Stimulated activated CD4-positive, alpha-beta T cell treated with anti-CD3 and anti-CD28 coated beads, Interleukin-2, amount 100 ng/mL, for 24 hours (primary cell): ENCODE results near the gene VARS2.
"Not testable (repeated sequence)": the region's sequence is repeated elsewhere in the genome, so short reads cannot be mapped to it uniquely, and the experiment has no call there.

ENCODE experiments used
- DNase-seq, 2 donors: peaks; one replicate each; pipeline ENCODE4 v3.0.0-alpha.2; 2020

Gene VARS2

DNA sequence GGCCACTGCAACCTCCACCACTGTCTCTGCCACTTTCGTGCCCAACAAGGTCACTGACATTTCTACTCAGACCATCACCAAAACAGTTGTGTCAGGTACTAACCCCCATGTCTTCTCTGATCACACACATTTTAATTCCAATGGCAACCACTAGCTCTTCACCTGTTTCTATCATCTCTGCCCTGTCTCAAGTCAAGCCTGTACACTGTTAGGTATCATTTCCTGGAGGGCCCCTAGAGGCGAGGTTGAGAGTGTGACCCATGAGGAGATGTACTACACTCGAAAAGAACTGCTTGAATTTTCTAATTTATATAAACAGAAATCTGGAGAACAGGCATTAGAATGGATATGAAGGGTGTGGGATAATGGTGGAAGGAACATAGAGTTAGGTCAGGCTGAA lies 52.1 kb downstream of the VARS2 start:
- DNase-seq: no peak

DNA sequence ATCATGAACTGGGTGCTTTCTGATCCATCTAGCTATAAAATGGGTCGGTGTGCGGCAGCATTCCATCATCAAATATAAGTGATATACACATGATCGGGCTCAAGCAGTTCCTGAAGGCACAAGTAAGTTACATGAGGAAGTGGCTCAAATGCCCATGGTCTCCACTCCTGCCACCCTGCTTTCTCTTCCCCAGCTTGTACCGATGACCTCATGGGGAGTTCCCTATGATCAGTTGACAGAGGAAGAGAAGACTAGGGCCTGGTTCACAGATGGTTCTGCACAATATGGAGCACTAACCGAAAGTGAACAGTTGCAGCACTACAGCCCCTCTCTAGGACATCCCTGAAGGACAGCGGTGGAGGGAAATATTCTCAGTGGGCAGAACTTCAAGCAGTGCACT lies 55.1 kb downstream of the VARS2 start:
- not testable (repeated sequence) for DNase-seq

DNA sequence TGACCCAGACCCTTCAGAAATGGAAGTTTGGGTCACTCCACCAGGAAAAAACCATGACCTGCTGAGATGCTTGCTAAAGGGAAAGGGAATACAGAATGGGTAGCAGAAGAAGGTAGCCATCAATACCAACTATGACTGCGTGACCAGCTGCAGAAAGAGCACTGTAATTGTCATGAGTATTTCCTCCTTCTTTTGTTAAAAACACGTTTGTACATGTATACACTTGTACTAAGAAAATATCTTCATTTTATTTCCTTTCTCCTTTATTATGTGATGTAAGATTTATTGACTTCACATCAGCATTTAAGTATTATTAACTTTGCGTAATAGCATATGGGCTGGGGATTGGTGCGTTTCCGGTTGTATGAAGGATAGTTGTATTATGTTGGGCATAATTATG lies 56.9 kb downstream of the VARS2 start:
- DNase-seq: no peak

DNA sequence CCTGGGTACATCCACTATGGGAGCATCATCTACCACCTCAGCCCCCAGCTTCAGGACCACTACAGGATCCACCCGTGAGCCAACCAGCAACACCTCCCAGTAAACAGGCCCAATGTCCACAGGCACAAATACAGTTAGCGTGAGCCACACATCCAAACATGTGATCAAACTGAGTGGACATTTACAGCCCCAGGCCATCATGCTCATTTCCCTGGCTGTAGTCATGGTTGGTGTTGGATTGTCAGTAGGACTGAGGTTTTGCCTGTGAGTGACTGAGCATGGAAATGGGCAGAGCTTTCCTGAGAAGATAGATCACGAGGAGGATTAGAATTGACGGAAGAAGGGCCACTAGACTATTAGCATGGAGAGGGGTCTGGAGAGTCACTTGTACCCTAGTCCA lies 58.8 kb downstream of the VARS2 start:
- no peak for DNase-seq

DNA sequence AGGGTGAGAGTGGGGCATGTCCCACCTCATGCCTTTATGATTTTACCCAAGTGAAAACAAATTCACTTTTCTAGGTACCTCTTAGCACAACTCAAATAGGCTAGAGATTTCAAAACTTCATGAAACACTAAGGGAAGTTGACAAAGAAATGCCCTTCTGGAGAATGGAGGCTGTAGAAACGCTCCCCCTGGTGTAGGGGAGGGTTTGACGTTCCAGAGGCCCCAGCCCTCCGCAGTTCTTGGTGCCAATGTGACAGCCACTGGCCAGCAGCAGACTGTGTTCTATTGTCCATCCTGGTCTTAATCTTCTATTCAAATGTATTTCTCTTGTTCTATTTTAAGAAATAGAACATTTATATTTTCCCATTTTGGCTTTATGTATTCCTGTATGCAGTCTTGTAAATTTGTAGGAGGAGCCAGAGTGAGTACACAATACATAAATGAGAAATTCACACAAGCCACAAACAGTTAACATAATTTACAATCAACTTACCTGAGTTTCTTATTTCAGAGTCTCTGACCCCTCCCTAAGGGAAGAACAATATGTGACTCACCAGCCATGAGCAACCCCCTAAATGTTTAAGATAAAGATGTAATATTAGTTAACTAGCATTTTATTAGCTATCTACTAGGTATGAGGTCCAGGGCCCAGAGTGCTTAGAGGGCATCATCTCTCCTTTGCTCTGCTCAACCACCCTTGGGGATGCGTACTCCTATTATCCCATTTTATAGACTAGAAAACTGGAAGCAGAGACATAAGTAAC lies 60.6 kb downstream of the VARS2 start:
- no peak for DNase-seq
